MCF 10A (cell line): ENCODE measurements around the gene TBC1D9B. TPM values are rescaled to one million over a fixed set of nuclear protein-coding genes. Genes with fewer than 3 reads are reported as not detected.

Source experiments
- BruUV-seq: library from RNA; stranded (reverse); fragments of 400-500 nt; replicated peaks from 2 replicates; lab custom pipeline; 2021; lab: Mats Ljungman, UMichigan
- CTCF ChIA-PET: fragments of 300-600 bp; sonication (Branson Sonifier 250); formaldehyde crosslinking; extraction: SDS; loops from one replicate; lab custom pipeline; 2021; ENCODE audit warnings: antibody characterized with exemption, inconsistent platforms; lab: Yijun Ruan, JAX
- POLR2A ChIA-PET: fragments of 300-600, 350-650 bp; sonication (Branson Sonifier 250); formaldehyde crosslinking; extraction: SDS; loops from one replicate; lab custom pipeline; 2020; ENCODE audit warnings: antibody characterized with exemption, inconsistent platforms; lab: Yijun Ruan, JAX
- DNase-seq: peaks from one replicate; pipeline ENCODE4 v3.0.0-alpha.2; 2018; ENCODE audit not compliant: unreplicated experiment
- H3K27ac Mint-ChIP-seq: one replicate; pipeline ENCODE4 v1.8.0; 2022; ENCODE audit warnings: mild to moderate bottlenecking, low read depth, mixed read lengths; ENCODE audit not compliant: unreplicated experiment
- H3K27me3 Mint-ChIP-seq: one replicate; pipeline ENCODE4 v1.8.0; 2022; ENCODE audit warnings: mixed read lengths; ENCODE audit not compliant: insufficient read depth, unreplicated experiment
- H3K36me3 Mint-ChIP-seq: one replicate; pipeline ENCODE4 v1.8.0; 2022; ENCODE audit warnings: mild to moderate bottlenecking, moderate library complexity, mixed read lengths; ENCODE audit not compliant: insufficient read depth, unreplicated experiment
- H3K4me1 Mint-ChIP-seq: one replicate; pipeline ENCODE4 v1.8.0; 2022; ENCODE audit warnings: mixed read lengths; ENCODE audit not compliant: insufficient read depth, unreplicated experiment
- H3K4me3 Mint-ChIP-seq: one replicate; pipeline ENCODE4 v1.8.0; 2022; ENCODE audit warnings: mild to moderate bottlenecking, moderate library complexity, mixed read lengths; ENCODE audit not compliant: unreplicated experiment
- H3K9me3 Mint-ChIP-seq: one replicate; pipeline ENCODE4 v1.8.0; 2022; ENCODE audit warnings: mixed read lengths; ENCODE audit not compliant: unreplicated experiment
- intact Hi-C: fragments of 100-400 bp; cut with micrococcal nuclease; formaldehyde crosslinking; loops from 2 replicates; pipeline ENCODE4 v1.14.1; 2022
- total RNA-seq: library from RNA; stranded (reverse); gene quantifications from 2 replicates; pipeline ENCODE4 v1.2.3, GENCODE V29; 2022
- TF ChIP-seq, protein P1 (sequence below): fragments of 200-600 bp; IDR thresholded peaks from one replicate; pipeline ENCODE4 v1.8.0; 2022; ENCODE audit warnings: antibody characterized with exemption, mild to moderate bottlenecking; ENCODE audit not compliant: unreplicated experiment

The TBC1D9B gene
- total RNA-seq, 1 experiment from 2014 or later, result 162 TPM

- peak overlapping the region; percentile 83 for H3K27ac Mint-ChIP-seq
- intact Hi-C loops, result loop anchor here (1.0 to 5.0 kb wide), 3 partner anchors 37 to 95 kb away; partner anchors contain the start of genes MGAT4B and SQSTM1
- peaks cover 11% of the 10 kb centered on the region for H3K4me1 Mint-ChIP-seq
- DNase-seq, result peak; percentile 65
- peaks cover 14% of the 10 kb centered on the region for H3K36me3 Mint-ChIP-seq
- POLR2A ChIA-PET, result interaction anchor here (0.5 to 5.3 kb wide), 17 partner anchors 8 to 235 kb away, joined by 3 to 42 read pairs (median 4); partner anchors contain the start of genes HNRNPH1 and SQSTM1
- no peaks in the 10 kb centered on the region for H3K27me3 Mint-ChIP-seq
- BruUV-seq, result TSS peak; percentile 9
- peak overlapping the region; percentile 94 for H3K4me3 Mint-ChIP-seq
- no peaks in the 10 kb centered on the region for H3K9me3 Mint-ChIP-seq
- TF ChIP-seq, protein P1, sequence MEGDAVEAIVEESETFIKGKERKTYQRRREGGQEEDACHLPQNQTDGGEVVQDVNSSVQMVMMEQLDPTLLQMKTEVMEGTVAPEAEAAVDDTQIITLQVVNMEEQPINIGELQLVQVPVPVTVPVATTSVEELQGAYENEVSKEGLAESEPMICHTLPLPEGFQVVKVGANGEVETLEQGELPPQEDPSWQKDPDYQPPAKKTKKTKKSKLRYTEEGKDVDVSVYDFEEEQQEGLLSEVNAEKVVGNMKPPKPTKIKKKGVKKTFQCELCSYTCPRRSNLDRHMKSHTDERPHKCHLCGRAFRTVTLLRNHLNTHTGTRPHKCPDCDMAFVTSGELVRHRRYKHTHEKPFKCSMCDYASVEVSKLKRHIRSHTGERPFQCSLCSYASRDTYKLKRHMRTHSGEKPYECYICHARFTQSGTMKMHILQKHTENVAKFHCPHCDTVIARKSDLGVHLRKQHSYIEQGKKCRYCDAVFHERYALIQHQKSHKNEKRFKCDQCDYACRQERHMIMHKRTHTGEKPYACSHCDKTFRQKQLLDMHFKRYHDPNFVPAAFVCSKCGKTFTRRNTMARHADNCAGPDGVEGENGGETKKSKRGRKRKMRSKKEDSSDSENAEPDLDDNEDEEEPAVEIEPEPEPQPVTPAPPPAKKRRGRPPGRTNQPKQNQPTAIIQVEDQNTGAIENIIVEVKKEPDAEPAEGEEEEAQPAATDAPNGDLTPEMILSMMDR, result no peak
- CTCF ChIA-PET, result interaction anchor here (0.7 to 1.1 kb wide), 4 partner anchors 15 to 76 kb away, joined by 3 to 6 read pairs (median 4); no protein-coding TSS in a partner anchor
Observed at GRCh38 chr5:179858241-179858585, 49.5 kb downstream of the TBC1D9B start.

DNA sequence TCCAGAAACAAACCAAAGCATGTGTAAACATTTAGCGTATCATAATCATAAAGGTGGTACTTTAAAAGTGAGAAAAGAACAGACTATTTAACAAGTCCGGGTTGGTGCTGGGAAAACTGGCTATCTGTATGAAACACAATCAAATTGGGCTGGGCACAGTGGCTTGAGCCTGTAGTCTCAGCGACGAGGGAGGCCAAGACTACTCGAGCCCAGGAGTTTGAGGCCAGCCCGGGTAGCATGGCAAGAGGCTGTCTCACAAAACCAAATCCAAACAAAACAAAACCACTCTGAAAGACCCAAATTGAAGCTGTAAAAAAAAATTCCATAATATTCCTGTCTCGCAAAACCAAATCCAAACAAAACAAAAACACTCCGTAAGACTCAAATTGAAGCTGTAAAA, 53.3 kb downstream of the TBC1D9B start:
- no peak for DNase-seq
- CTCF ChIA-PET, result interaction anchor here (0.7 kb wide), 1 partner anchor 58 kb away, joined by 3 read pairs; no protein-coding TSS in a partner anchor
- Mint-ChIP-seq H3K4me1 (no peaks in the 10 kb centered on the region), H3K4me3 (no peak overlapping the region), H3K36me3 (peaks cover 6% of the 10 kb centered on the region), H3K9me3 (no peaks in the 10 kb centered on the region), H3K27me3 (no peaks in the 10 kb centered on the region), H3K27ac (no peak overlapping the region)
- intact Hi-C loops, result no loop called here
- TF ChIP-seq, protein P1, result no peak
- POLR2A ChIA-PET, result interaction anchor here (0.7 to 5.3 kb wide), 5 partner anchors 9 to 52 kb away, joined by 3 to 42 read pairs (median 4); no protein-coding TSS in a partner anchor
- BruUV-seq, result no TSS peak

DNA sequence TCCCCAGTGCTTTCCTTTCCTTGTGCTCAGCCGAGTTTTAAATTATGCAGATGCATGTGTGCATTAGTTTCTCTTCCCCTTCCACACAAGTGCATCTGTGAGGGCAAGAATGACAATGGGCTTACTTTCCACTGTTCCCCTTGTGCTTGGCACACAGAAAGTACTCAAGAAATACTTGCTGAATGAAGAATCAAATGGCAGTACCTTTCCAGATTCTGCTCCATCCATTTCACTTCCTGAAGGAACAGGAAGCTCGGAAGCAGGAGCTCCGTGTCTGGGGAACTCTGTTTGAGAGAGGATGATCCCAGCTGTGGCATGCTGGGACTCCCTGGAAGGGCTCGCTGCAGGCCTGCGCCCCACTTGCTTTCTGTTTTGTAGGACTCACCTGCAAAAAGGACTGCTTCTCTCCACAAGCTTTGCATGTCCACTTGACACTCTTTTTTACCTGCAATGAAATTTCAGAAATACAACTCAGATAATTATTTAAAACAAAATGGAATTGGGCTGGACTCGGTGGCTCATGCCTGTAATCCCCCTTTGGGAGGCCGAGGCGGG, 54.6 kb downstream of the TBC1D9B start:
- POLR2A ChIA-PET, result interaction anchor here (0.8 kb wide), 1 partner anchor 16 kb away, joined by 3 read pairs; no protein-coding TSS in a partner anchor
- H3K27ac Mint-ChIP-seq, result no peak overlapping the region
- intact Hi-C loops, result no loop called here

DNA sequence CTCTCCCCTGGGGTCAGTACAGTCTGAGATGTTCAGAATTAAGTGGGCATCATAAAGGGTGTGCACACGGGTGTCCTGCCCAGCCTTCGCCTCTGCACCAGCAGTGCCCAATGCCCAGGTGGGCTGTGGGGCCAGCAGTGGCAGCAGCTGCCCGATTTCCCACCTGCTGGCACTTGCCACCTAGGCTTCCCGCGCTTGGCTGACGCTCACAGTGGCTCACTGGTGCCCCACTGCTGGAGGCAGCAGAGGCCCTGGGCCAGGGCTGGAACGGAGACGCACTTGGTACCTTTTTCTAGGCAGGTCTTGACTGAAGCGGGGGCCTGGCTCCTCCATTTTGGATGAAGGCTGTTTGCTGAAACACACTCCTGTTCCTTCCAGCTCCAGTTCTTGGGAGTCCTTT, 66.1 kb downstream of the TBC1D9B start:
- H3K36me3 Mint-ChIP-seq, result peaks cover 59% of the 10 kb centered on the region
- no peak overlapping the region for H3K4me3 Mint-ChIP-seq
- ChIA-PET CTCF (no interaction called here), POLR2A (interaction anchor here (0.5 to 1.9 kb wide), 4 partner anchors 9 to 23 kb away, joined by 3 to 5 read pairs (median 3); no protein-coding TSS in a partner anchor)
- no peaks in the 10 kb centered on the region for H3K4me1 Mint-ChIP-seq
- TF ChIP-seq, protein P1, result no peak
- no peak for DNase-seq
- H3K9me3 Mint-ChIP-seq, result peaks cover 7% of the 10 kb centered on the region
- no TSS peak for BruUV-seq
- no peak overlapping the region for H3K27ac Mint-ChIP-seq
- no peaks in the 10 kb centered on the region for H3K27me3 Mint-ChIP-seq
- intact Hi-C loops, result no loop called here

More for the DNA sequence above, 54.6 kb downstream of the TBC1D9B start:
- TF ChIP-seq, protein P1, result no peak
- peaks cover 6% of the 10 kb centered on the region for H3K36me3 Mint-ChIP-seq
- BruUV-seq, result no TSS peak
- DNase-seq, result no peak
- H3K4me1 Mint-ChIP-seq, result no peaks in the 10 kb centered on the region
- no peaks in the 10 kb centered on the region for H3K27me3 Mint-ChIP-seq
- CTCF ChIA-PET, result interaction anchor here (0.8 kb wide), 1 partner anchor 23 kb away, joined by 3 read pairs; no protein-coding TSS in a partner anchor
- H3K4me3 Mint-ChIP-seq, result no peak overlapping the region
- no peaks in the 10 kb centered on the region for H3K9me3 Mint-ChIP-seq
